Thyroid gland (tissue), 4 donors: Measurements from ENCODE around the gene GRIPAP1.

Experiments used
- CTCF ChIP-seq, 6 experiments: fragments of 200-600 bp in 3 of 6; fragments of 450-650 bp in 3 of 6; sonication (generic) in 3 of 6; IDR thresholded peaks; one replicate each; pipeline ENCODE4 v1.5.1; 2016 to 2019; ENCODE audit warnings: antibody characterized with exemption in 6 of 6, mild to moderate bottlenecking in 2 of 6, inconsistent platforms in 1 of 6, moderate library complexity in 1 of 6
- POLR2A ChIP-seq, 2 donors: fragments of 450-650 bp; IDR thresholded peaks; one replicate each; pipeline ENCODE4 v1.6.1; 2017; ENCODE audit warnings: antibody characterized with exemption in 2 of 2, mild to moderate bottlenecking in 2 of 2, moderate library complexity in 1 of 2

GRCh38 chrX:48945517-48946348, 56.3 kb downstream of the GRIPAP1 start:
- TF ChIP-seq CTCF (IDR thresholded peaks at IDR 0.05): peak in 5 of 6 experiments; percentile 20 to 65 (median 40)
- TF ChIP-seq POLR2A (IDR thresholded peaks at IDR 0.05): no peak
